SK-N-SH (cell line): Measurements from ENCODE around the gene TRAIP. TPM values are rescaled to one million over a fixed set of nuclear protein-coding genes. Genes with fewer than 3 reads are reported as not detected.

Experiments
- CTCF ChIA-PET: fragments of 300-600, 350-600 bp; formaldehyde crosslinking; extraction: SDS; loops from one replicate; lab custom pipeline; 2021; lab: Yijun Ruan, JAX
- POLR2A ChIA-PET: fragments of 350-600 bp; sonication (Branson Sonifier 250); formaldehyde crosslinking; extraction: SDS; loops from one replicate; lab custom pipeline; 2020; ENCODE audit warnings: antibody characterized with exemption, inconsistent platforms; lab: Yijun Ruan, JAX
- DNase-seq: peaks from one replicate; pipeline ENCODE4 v3.0.0; 2012
- H2AFZ ChIP-seq: fragments of 200-600 bp; sonication (generic); 2 replicates; pipeline ENCODE4 v1.8.1; 2016; ENCODE audit warnings: antibody characterized with exemption, mild to moderate bottlenecking, low read depth
- H3F3A ChIP-seq: fragments of 200-600 bp; sonication (generic); replicated peaks from 2 replicates; pipeline ENCODE3; 2016; ENCODE audit warnings: antibody characterized with exemption, mild to moderate bottlenecking; ENCODE audit not compliant: insufficient read depth
- H3K27ac ChIP-seq, 2 experiments: fragments of 200-500 bp in 1 of 2; fragments of 200-600 bp in 1 of 2; sonication (Bioruptor generic) in 1 of 2; sonication (generic), shearing (Covaris generic) in 1 of 2; 2 replicates each; pipeline versions ENCODE4 v1.5.1 to v1.6.1; 2014 to 2016; ENCODE audit warnings: low read depth in 2 of 2, inconsistent platforms in 1 of 2, low read length in 1 of 2, mild to moderate bottlenecking in 1 of 2, mixed read lengths in 1 of 2
- H3K27me3 ChIP-seq: fragments of 200-600 bp; sonication (generic), shearing (Covaris generic); 2 replicates; pipeline ENCODE4 v1.6.1; 2016; ENCODE audit warnings: mixed run types; ENCODE audit not compliant: insufficient read depth
- H3K36me3 ChIP-seq, 2 experiments: fragments of 200-500 bp in 1 of 2; fragments of 200-600 bp in 1 of 2; sonication (Bioruptor generic) in 1 of 2; sonication (generic) in 1 of 2; replicated peaks in 1 of 2; 2 replicates each; pipeline versions ENCODE3 to v1.5.1; 2014 to 2016; ENCODE audit warnings: low read length in 1 of 2, mild to moderate bottlenecking in 1 of 2; ENCODE audit not compliant: insufficient read depth in 2 of 2, control insufficient read depth in 1 of 2
- H3K4me1 ChIP-seq, 2 experiments: fragments of 200-500 bp in 1 of 2; fragments of 200-600 bp in 1 of 2; sonication (Bioruptor generic) in 1 of 2; sonication (generic), shearing (Covaris generic) in 1 of 2; 2 replicates each; pipeline versions ENCODE4 v1.5.1 to v1.6.1; 2014 to 2016; ENCODE audit warnings: low read depth in 1 of 2, low read length in 1 of 2, mixed run types in 1 of 2; ENCODE audit not compliant: insufficient read depth in 2 of 2, control insufficient read depth in 1 of 2
- H3K4me2 ChIP-seq: fragments of 200-600 bp; sonication (generic), shearing (Covaris generic); 2 replicates; pipeline ENCODE4 v1.6.1; 2017; ENCODE audit warnings: mixed run types
- H3K4me3 ChIP-seq, 2 experiments: fragments of 200-500 bp in 1 of 2; fragments of 200-600 bp in 1 of 2; sonication (Bioruptor generic) in 1 of 2; sonication (generic), shearing (Covaris generic) in 1 of 2; 2 replicates each; pipeline versions ENCODE4 v1.5.1 to v1.8.1; 2014 to 2016; ENCODE audit warnings: low read depth in 2 of 2, inconsistent platforms in 1 of 2, low read length in 1 of 2, mild to moderate bottlenecking in 1 of 2, mixed read lengths in 1 of 2, moderate library complexity in 1 of 2
- H3K79me2 ChIP-seq: fragments of 200-600 bp; sonication (generic); 2 replicates; pipeline ENCODE4 v1.8.1; 2017; ENCODE audit warnings: mild to moderate bottlenecking; ENCODE audit not compliant: insufficient read depth
- H3K9ac ChIP-seq: fragments of 200-600 bp; sonication (generic); 2 replicates; pipeline ENCODE4 v1.6.1; 2017; ENCODE audit warnings: mixed run types
- H3K9me2 ChIP-seq: fragments of 200-600 bp; sonication (generic); 2 replicates; pipeline ENCODE4 v1.6.1; 2017; ENCODE audit warnings: mixed run types
- H3K9me3 ChIP-seq: fragments of 200-600 bp; sonication (generic); 2 replicates; pipeline ENCODE4 v1.6.1; 2017; ENCODE audit warnings: mixed run types, mild to moderate bottlenecking, moderate library complexity
- H4K20me1 ChIP-seq: fragments of 200-600 bp; sonication (generic); 2 replicates; pipeline ENCODE4 v1.6.1; 2017; ENCODE audit warnings: mild to moderate bottlenecking, mixed run types; ENCODE audit not compliant: insufficient read depth
- EZH2phosphoT487 ChIP-seq: fragments of 200-600 bp; sonication (generic); IDR thresholded peaks from 2 replicates; pipeline ENCODE4 v1.6.1; 2017; ENCODE audit warnings: low read depth, mixed run types, mild to moderate bottlenecking, antibody characterized with exemption, moderate library complexity, borderline replicate concordance
- FOXM1 ChIP-seq: IDR thresholded peaks from 2 replicates; pipeline ENCODE4 v1.4.0; 2012; ENCODE audit warnings: low read depth, mild to moderate bottlenecking
- GABPA ChIP-seq: IDR thresholded peaks from 2 replicates; pipeline ENCODE4 v1.4.0; 2012; ENCODE audit warnings: low read depth, mild to moderate bottlenecking
- GATA2 ChIP-seq: sonication (generic); formaldehyde crosslinking; IDR thresholded peaks from 2 replicates; pipeline ENCODE4 v1.5.0; 2020; ENCODE audit warnings: mild to moderate bottlenecking, missing genetic modification reagents
- MEF2A ChIP-seq: IDR thresholded peaks from 2 replicates; pipeline ENCODE4 v1.4.0; 2012; ENCODE audit warnings: low read depth, borderline replicate concordance
- MXI1 ChIP-seq: IDR thresholded peaks from 2 replicates; pipeline ENCODE4 v1.6.1; 2012; ENCODE audit warnings: mild to moderate bottlenecking, low read depth, low read length, improper control_type of control experiment
- NFIC ChIP-seq: IDR thresholded peaks from 2 replicates; pipeline ENCODE4 v1.4.0; 2012; ENCODE audit warnings: borderline replicate concordance
- NRF1 ChIP-seq: IDR thresholded peaks from 2 replicates; pipeline ENCODE4 v1.6.1; 2012; ENCODE audit warnings: low read depth, mild to moderate bottlenecking, low read length
- POLR2AphosphoS5 ChIP-seq: IDR thresholded peaks from 2 replicates; pipeline ENCODE4 v1.6.1; 2012; ENCODE audit warnings: low read depth, low read length
- RAD21 ChIP-seq: IDR thresholded peaks from 2 replicates; pipeline ENCODE4 v1.6.1; 2012; ENCODE audit warnings: mild to moderate bottlenecking, low read length
- RCOR1 ChIP-seq: fragments of 150-350 bp; IDR thresholded peaks from 2 replicates; pipeline ENCODE4 v1.6.1; 2017; ENCODE audit warnings: antibody characterized with exemption, low read length
- RFX5 ChIP-seq: IDR thresholded peaks from 2 replicates; pipeline ENCODE4 v1.6.1; 2012; ENCODE audit warnings: mild to moderate bottlenecking, improper control_type of control experiment, low read length
- SIN3A ChIP-seq: IDR thresholded peaks from 2 replicates; pipeline ENCODE4 v1.6.1; 2012; ENCODE audit warnings: low read depth, mild to moderate bottlenecking, low read length, moderate library complexity, borderline replicate concordance
- SMC3 ChIP-seq: IDR thresholded peaks from 2 replicates; pipeline ENCODE4 v1.6.1; 2012; ENCODE audit warnings: low read depth, low read length, improper control_type of control experiment
- TAF1 ChIP-seq: IDR thresholded peaks from 2 replicates; pipeline ENCODE4 v1.6.1; 2012; ENCODE audit warnings: low read depth, mild to moderate bottlenecking, low read length, moderate library complexity, borderline replicate concordance
- TCF12 ChIP-seq: IDR thresholded peaks from 2 replicates; pipeline ENCODE4 v1.4.0; 2012
- TEAD4 ChIP-seq: IDR thresholded peaks from 2 replicates; pipeline ENCODE4 v1.4.0; 2012; ENCODE audit warnings: mild to moderate bottlenecking, borderline replicate concordance; ENCODE audit not compliant: insufficient read depth
- WGBS: methylation state at CpG from one replicate; pipeline ENCODE4 v1.1.6; 2017; ENCODE audit warnings: low lambda C conversion rate; 5-methylcytosine and 5-hydroxymethylcytosine counted together
- polyA plus RNA-seq, 3 experiments: library from polyadenylated mRNA; depleted of rRNA; stranded (reverse); fragments of >200 nt; gene quantifications; 2 replicates each; pipeline ENCODE4 v1.2.3, GENCODE V29; 2012
- TF ChIP-seq, protein P1 (sequence below): IDR thresholded peaks from 2 replicates; pipeline ENCODE4 v1.4.0; 2012; ENCODE audit warnings: low read depth, borderline replicate concordance
- TF ChIP-seq, protein P2 (sequence below): IDR thresholded peaks from 2 replicates; pipeline ENCODE4 v1.4.0; 2012; ENCODE audit warnings: low read depth, borderline replicate concordance
- TF ChIP-seq, protein P3 (sequence below): fragments of 200-600 bp; sonication (generic); IDR thresholded peaks from 2 replicates; pipeline ENCODE4 v1.6.1; 2017; ENCODE audit warnings: antibody characterized with exemption, mild to moderate bottlenecking, moderate library complexity
- TF ChIP-seq, protein P4 (sequence below): fragments of 150-350 bp; IDR thresholded peaks from 2 replicates; pipeline ENCODE4 v1.6.1; 2016; ENCODE audit warnings: mild to moderate bottlenecking, low read depth, low read length
- TF ChIP-seq, protein P5 (sequence below): IDR thresholded peaks from 2 replicates; pipeline ENCODE4; 2012

TRAIP gene
- polyA plus RNA-seq, 1 of the 3 experiments (the other 2 are of a cell fraction), result 8.1 TPM

DNA sequence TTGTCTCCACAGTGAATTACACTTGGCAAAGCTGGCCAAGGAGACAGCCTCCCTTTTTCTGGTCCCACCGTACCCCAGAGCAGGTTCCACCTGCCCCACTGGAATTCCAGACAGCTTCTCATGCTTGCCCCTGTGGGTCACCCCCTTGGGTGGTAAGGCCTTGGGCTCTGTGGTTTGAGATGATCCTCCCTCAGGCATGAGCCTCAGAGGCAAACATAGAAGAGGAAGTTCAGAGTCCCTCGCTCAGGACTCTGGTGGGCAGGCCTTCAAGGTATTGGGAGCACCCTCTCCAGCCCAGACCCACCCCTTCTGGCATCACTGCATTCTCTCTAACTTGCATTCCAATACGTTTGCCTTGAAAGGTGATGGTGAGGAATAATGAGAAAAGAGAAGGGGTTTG, 25.0 kb downstream of the TRAIP start (continued):
- TF ChIP-seq TAF1, result no peak
- TF ChIP-seq, protein P1, sequence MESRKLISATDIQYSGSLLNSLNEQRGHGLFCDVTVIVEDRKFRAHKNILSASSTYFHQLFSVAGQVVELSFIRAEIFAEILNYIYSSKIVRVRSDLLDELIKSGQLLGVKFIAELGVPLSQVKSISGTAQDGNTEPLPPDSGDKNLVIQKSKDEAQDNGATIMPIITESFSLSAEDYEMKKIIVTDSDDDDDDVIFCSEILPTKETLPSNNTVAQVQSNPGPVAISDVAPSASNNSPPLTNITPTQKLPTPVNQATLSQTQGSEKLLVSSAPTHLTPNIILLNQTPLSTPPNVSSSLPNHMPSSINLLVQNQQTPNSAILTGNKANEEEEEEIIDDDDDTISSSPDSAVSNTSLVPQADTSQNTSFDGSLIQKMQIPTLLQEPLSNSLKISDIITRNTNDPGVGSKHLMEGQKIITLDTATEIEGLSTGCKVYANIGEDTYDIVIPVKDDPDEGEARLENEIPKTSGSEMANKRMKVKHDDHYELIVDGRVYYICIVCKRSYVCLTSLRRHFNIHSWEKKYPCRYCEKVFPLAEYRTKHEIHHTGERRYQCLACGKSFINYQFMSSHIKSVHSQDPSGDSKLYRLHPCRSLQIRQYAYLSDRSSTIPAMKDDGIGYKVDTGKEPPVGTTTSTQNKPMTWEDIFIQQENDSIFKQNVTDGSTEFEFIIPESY, result no peak
- TF ChIP-seq, protein P2, sequence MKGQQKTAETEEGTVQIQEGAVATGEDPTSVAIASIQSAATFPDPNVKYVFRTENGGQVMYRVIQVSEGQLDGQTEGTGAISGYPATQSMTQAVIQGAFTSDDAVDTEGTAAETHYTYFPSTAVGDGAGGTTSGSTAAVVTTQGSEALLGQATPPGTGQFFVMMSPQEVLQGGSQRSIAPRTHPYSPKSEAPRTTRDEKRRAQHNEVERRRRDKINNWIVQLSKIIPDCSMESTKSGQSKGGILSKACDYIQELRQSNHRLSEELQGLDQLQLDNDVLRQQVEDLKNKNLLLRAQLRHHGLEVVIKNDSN, result no peak
- TF ChIP-seq RFX5, result no peak
- no peak for TF ChIP-seq RAD21
- TF ChIP-seq NRF1, result no peak
- TF ChIP-seq TEAD4, result no peak
- TF ChIP-seq MEF2A, result no peak

DNA sequence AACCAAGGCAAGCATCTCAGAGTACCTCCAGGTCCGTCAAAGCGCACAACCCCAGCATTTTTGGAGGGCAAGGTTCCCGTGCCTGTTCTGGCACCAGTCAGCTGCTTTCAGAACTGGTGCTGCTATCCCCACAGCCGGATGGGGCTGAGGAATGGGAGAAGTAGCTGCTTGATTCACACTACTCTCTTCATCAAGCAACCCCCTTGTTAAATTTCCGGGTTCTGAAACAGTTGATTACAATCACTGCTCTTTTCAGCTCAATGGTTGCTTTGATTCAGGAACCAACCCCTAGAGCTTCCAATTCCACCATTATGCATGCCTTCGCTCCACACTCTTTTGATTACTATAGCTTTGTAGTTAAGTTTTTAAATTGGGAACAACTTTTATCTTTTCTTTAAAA, 30.3 kb downstream of the TRAIP start:
- no peaks in the 10 kb centered on the region for H3K9me3 ChIP-seq
- POLR2A ChIA-PET, result interaction anchor here (1.0 kb wide), 1 partner anchor 21 kb away, joined by 3 read pairs; no protein-coding TSS in a partner anchor
- H3K4me2 ChIP-seq, result no peak overlapping the region
- no peaks in the 10 kb centered on the region for H3K79me2 ChIP-seq
- no peak overlapping the region for H3K9ac ChIP-seq
- H3K27ac ChIP-seq, result no peak overlapping the region
- H3K4me1 ChIP-seq, result no peaks in the 10 kb centered on the region
- no peak overlapping the region for H2AFZ ChIP-seq
- no peak for DNase-seq
- no peaks in the 10 kb centered on the region for H3K9me2 ChIP-seq
- CTCF ChIA-PET, result interaction anchor here (1.3 to 6.0 kb wide), 4 partner anchors 9 to 23 kb away, joined by 3 to 45 read pairs (median 10); partner anchors contain the start of gene INKA1
- no peaks in the 10 kb centered on the region for H3K27me3 ChIP-seq
- no peaks in the 10 kb centered on the region for H4K20me1 ChIP-seq
- 96% methylated on average over 2 of the region's 6 CpGs for WGBS
- no peak overlapping the region for H3K4me3 ChIP-seq
- H3K36me3 ChIP-seq, result peaks cover 0 to 14% of the 10 kb centered on the region in 2 experiments
- no peaks in the 10 kb centered on the region for H3F3A ChIP-seq
- no peak for TF ChIP-seq RCOR1
- no peak for TF ChIP-seq FOXM1
- TF ChIP-seq, protein P3, sequence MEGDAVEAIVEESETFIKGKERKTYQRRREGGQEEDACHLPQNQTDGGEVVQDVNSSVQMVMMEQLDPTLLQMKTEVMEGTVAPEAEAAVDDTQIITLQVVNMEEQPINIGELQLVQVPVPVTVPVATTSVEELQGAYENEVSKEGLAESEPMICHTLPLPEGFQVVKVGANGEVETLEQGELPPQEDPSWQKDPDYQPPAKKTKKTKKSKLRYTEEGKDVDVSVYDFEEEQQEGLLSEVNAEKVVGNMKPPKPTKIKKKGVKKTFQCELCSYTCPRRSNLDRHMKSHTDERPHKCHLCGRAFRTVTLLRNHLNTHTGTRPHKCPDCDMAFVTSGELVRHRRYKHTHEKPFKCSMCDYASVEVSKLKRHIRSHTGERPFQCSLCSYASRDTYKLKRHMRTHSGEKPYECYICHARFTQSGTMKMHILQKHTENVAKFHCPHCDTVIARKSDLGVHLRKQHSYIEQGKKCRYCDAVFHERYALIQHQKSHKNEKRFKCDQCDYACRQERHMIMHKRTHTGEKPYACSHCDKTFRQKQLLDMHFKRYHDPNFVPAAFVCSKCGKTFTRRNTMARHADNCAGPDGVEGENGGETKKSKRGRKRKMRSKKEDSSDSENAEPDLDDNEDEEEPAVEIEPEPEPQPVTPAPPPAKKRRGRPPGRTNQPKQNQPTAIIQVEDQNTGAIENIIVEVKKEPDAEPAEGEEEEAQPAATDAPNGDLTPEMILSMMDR, result no peak
- TF ChIP-seq MXI1, result no peak
- no peak for TF ChIP-seq NFIC
- no peak for TF ChIP-seq POLR2AphosphoS5
- TF ChIP-seq TAF1, result no peak
- no peak for TF ChIP-seq GABPA
- TF ChIP-seq, protein P4, sequence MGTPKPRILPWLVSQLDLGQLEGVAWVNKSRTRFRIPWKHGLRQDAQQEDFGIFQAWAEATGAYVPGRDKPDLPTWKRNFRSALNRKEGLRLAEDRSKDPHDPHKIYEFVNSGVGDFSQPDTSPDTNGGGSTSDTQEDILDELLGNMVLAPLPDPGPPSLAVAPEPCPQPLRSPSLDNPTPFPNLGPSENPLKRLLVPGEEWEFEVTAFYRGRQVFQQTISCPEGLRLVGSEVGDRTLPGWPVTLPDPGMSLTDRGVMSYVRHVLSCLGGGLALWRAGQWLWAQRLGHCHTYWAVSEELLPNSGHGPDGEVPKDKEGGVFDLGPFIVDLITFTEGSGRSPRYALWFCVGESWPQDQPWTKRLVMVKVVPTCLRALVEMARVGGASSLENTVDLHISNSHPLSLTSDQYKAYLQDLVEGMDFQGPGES, result no peak
- no peak for TF ChIP-seq SMC3
- no peak for TF ChIP-seq GATA2 (CRISPR knock-in tag)
- TF ChIP-seq TEAD4, result no peak
- TF ChIP-seq, protein P2, result no peak
- TF ChIP-seq, protein P5, sequence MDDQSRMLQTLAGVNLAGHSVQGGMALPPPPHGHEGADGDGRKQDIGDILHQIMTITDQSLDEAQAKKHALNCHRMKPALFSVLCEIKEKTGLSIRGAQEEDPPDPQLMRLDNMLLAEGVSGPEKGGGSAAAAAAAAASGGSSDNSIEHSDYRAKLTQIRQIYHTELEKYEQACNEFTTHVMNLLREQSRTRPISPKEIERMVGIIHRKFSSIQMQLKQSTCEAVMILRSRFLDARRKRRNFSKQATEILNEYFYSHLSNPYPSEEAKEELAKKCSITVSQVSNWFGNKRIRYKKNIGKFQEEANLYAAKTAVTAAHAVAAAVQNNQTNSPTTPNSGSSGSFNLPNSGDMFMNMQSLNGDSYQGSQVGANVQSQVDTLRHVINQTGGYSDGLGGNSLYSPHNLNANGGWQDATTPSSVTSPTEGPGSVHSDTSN, result no peak
- no peak for TF ChIP-seq TCF12
- TF ChIP-seq SIN3A, result no peak
- no peak for TF ChIP-seq EZH2phosphoT487
